Kidney (tissue), 14 donors: ENCODE data around the gene PALM. TPM values are rescaled to one million over a fixed set of nuclear protein-coding genes. Genes with fewer than 3 reads are reported as not detected.

Experiments used
- DNase-seq, 5 donors: peaks; one replicate each; pipeline ENCODE4 v3.0.0-alpha.2; 2013 to 2020
- FAIRE-seq: peaks from 2 replicates; lab custom pipeline; 2012; peaks lifted over from hg19 to GRCh38; lab: Jason Lieb, UNC
- H3K27ac ChIP-seq, 2 donors: one replicate each; pipeline ENCODE4 v1.7.0; 2013; ENCODE audit warnings: low read depth in 2 of 2, low read length in 2 of 2, inconsistent platforms in 1 of 2
- H3K27me3 ChIP-seq: one replicate; pipeline ENCODE4 v1.7.1; 2013; ENCODE audit warnings: low read length, inconsistent platforms; ENCODE audit not compliant: control insufficient read depth, insufficient read depth
- H3K36me3 ChIP-seq, 3 donors: one replicate each; pipeline versions ENCODE4 v1.7.0 to v1.7.1; 2013; ENCODE audit warnings: low read length in 3 of 3, control low read depth in 1 of 3, inconsistent platforms in 1 of 3; ENCODE audit not compliant: insufficient read depth in 3 of 3, control insufficient read depth in 2 of 3
- H3K4me1 ChIP-seq, 3 donors: one replicate each; pipeline versions ENCODE4 v1.7.0 to v1.7.1; 2013; ENCODE audit warnings: low read length in 3 of 3, inconsistent platforms in 1 of 3, low read depth in 1 of 3; ENCODE audit not compliant: control insufficient read depth in 2 of 3, insufficient read depth in 2 of 3
- H3K4me3 ChIP-seq, 3 donors: one replicate each; pipeline versions ENCODE4 v1.7.0 to v1.8.1; 2013; ENCODE audit warnings: low read length in 3 of 3, control low read depth in 1 of 3, inconsistent platforms in 1 of 3
- H3K9ac ChIP-seq, 3 donors: one replicate each; pipeline versions ENCODE4 v1.7.0 to v1.7.1; 2013; ENCODE audit warnings: low read length in 3 of 3, control low read depth in 1 of 3, inconsistent platforms in 1 of 3
- H3K9me3 ChIP-seq, 3 donors: one replicate each; pipeline versions ENCODE4 v1.7.0 to v1.7.1; 2013; ENCODE audit warnings: low read length in 3 of 3, control low read depth in 1 of 3, inconsistent platforms in 1 of 3; ENCODE audit not compliant: control insufficient read depth in 2 of 3, insufficient read depth in 1 of 3
- intact Hi-C: fragments of 100-400 bp; cut with DNase I; formaldehyde crosslinking; loops from one replicate; pipeline ENCODE4 v1.11.1; 2022
- polyA plus RNA-seq: library from polyadenylated mRNA; stranded (reverse); fragments of 350-450 nt; fragmentation: Illumina TruSeq; extraction: RNeasy Lipid Tissue Mini Kit (QIAGEN cat#74804); gene quantifications from one replicate; pipeline ENCODE4 v1.2.3, GENCODE V29; 2014; ENCODE audit warnings: low read depth, low replicate concordance; ENCODE audit not compliant: insufficient read depth
- total RNA-seq: library from RNA; stranded (reverse); fragmentation: NEBNext Ultra II Directional; extraction: Animal tissue kit (Norgen Biotek cat#: 25700); gene quantifications from one replicate; pipeline ENCODE4 v1.2.1, GENCODE V29; 2021
- TF ChIP-seq, protein P1 (sequence below): IDR thresholded peaks from 3 replicates; pipeline ENCODE4 v1.5.1; 2012; ENCODE audit warnings: mild to moderate bottlenecking, moderate library complexity, borderline replicate concordance; ENCODE audit not compliant: insufficient read depth; ENCODE audit errors: extremely low read depth
- donor health status: control.
- donor health status: control.
- donor health status: control.
- donor health status: control.
- donor health status: control.
- donor health status: DM: yes; HTN: yes; CAD: no.
- donor health status: Normal renal cell carcinoma (clear cell type).

PALM gene
- total and polyA plus RNA-seq, 2 donors from 2014 or later, result 49.4 to 92.3 TPM

DNA sequence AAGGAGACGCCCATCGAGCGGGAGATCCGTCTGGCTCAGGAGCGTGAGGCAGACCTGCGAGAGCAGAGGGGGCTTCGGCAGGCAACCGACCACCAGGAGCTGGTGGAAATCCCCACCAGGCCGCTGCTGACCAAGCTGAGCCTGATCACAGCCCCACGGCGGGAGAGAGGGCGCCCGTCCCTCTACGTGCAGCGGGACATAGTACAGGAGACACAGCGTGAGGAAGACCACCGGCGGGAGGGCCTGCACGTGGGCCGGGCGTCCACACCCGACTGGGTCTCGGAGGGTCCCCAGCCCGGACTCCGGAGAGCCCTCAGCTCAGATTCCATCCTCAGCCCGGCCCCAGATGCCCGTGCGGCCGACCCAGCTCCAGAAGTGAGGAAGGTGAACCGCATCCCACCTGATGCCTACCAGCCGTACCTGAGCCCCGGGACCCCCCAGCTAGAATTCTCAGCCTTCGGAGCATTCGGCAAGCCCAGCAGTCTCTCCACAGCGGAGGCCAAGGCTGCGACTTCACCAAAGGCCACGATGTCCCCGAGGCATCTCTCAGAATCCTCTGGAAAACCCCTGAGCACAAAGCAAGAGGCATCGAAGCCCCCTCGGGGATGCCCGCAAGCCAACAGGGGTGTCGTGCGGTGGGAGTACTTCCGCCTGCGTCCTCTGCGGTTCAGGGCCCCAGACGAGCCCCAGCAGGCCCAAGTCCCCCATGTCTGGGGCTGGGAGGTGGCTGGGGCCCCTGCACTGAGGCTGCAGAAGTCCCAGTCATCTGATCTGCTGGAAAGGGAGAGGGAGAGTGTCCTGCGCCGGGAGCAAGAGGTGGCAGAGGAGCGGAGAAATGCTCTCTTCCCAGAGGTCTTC, 49.3 kb downstream of the PALM start:
- TF ChIP-seq, protein P1, sequence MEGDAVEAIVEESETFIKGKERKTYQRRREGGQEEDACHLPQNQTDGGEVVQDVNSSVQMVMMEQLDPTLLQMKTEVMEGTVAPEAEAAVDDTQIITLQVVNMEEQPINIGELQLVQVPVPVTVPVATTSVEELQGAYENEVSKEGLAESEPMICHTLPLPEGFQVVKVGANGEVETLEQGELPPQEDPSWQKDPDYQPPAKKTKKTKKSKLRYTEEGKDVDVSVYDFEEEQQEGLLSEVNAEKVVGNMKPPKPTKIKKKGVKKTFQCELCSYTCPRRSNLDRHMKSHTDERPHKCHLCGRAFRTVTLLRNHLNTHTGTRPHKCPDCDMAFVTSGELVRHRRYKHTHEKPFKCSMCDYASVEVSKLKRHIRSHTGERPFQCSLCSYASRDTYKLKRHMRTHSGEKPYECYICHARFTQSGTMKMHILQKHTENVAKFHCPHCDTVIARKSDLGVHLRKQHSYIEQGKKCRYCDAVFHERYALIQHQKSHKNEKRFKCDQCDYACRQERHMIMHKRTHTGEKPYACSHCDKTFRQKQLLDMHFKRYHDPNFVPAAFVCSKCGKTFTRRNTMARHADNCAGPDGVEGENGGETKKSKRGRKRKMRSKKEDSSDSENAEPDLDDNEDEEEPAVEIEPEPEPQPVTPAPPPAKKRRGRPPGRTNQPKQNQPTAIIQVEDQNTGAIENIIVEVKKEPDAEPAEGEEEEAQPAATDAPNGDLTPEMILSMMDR, result no peak
- Histone ChIP-seq H3K36me3 (no peaks in the 10 kb centered on the region), H3K9ac (no peak overlapping the region), H3K27me3 (no peaks in the 10 kb centered on the region), H3K4me1 (peaks cover 0 to 2% (median 0%) of the 10 kb centered on the region in 3 donors), H3K27ac (no peak overlapping the region), H3K9me3 (peaks cover 0 to 3% (median 0%) of the 10 kb centered on the region in 3 donors), H3K4me3 (no peak overlapping the region)
- no peak for DNase-seq
- no peak for FAIRE-seq
- intact Hi-C loops, result no loop called here

DNA sequence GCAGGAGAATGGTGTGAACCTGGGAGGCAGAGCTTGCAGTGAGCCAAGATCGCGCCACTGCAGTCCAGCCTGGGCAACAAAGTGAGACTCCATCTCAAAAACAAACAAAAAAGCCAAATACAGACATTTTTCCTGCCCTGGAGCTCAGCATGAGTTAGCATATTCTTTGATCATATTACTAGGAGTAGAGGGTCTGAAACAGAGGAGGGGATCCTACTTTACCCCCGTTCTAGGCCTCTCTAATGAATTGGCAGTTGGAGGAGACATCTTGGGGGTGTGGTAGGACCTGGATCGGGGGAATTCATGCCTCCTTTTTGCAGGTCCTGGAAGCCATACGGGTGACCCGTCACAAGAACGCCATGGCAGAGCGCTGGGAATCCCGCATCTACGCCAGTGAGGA, 54.4 kb downstream of the PALM start:
- TF ChIP-seq, protein P1, result no peak
- FAIRE-seq (no peak), DNase-seq (no peak)
- H3K9me3 ChIP-seq, result peaks cover 0 to 3% (median 0%) of the 10 kb centered on the region in 3 donors
- H3K27ac ChIP-seq, result no peak overlapping the region
- intact Hi-C loops, result no loop called here
- no peak overlapping the region for H3K4me3 ChIP-seq
- H3K9ac ChIP-seq, result no peak overlapping the region
- no peaks in the 10 kb centered on the region for H3K4me1 ChIP-seq
- no peaks in the 10 kb centered on the region for H3K27me3 ChIP-seq
- no peaks in the 10 kb centered on the region for H3K36me3 ChIP-seq

DNA sequence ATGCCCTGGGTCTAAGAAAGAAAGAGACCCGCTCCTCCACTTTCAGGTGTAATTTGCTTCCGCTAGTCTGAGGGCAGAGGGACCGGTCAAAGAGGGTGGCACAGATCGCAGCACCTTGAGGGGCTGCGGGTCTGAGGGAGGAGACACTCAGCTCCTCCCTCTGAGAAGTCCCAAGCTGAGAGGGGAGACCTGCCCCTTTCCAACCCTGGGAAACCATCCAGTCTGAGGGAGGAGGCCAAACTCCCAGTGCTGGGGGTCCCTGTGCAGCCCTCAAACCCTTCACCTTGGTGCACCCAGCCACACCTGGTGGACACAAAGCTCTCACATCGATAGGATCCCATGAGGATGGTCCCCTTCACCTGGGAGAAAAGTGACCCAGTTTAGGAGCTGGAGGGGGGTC, 55.1 kb downstream of the PALM start:
- Histone ChIP-seq H3K9me3 (no peaks in the 10 kb centered on the region), H3K36me3 (no peaks in the 10 kb centered on the region), H3K9ac (no peak overlapping the region), H3K27me3 (no peaks in the 10 kb centered on the region), H3K4me1 (no peaks in the 10 kb centered on the region), H3K4me3 (no peak overlapping the region), H3K27ac (no peak overlapping the region)
- intact Hi-C loops, result no loop called here
- no peak for FAIRE-seq
- TF ChIP-seq, protein P1, result no peak
- peak in 1 of 5 donors; percentile 30 for DNase-seq
